Mucosa of stomach (tissue), 1 donor: ENCODE results near the gene AADACL4.
"Not testable (repeated sequence)": the region's sequence is repeated elsewhere in the genome, so short reads cannot be mapped to it uniquely, and the experiment has no call there.

ENCODE experiments used
- H3K27me3 ChIP-seq: one replicate; pipeline ENCODE4 v1.7.0; 2013; ENCODE audit warnings: mild to moderate bottlenecking, low read length; ENCODE audit not compliant: control insufficient read depth, insufficient read depth
- H3K36me3 ChIP-seq: one replicate; pipeline ENCODE4 v1.7.0; 2013; ENCODE audit warnings: low read length; ENCODE audit not compliant: control insufficient read depth, insufficient read depth
- H3K4me1 ChIP-seq: one replicate; pipeline ENCODE4 v1.7.0; 2013; ENCODE audit warnings: mild to moderate bottlenecking, low read length; ENCODE audit not compliant: control insufficient read depth, insufficient read depth
- H3K4me3 ChIP-seq: one replicate; pipeline ENCODE4 v1.7.0; 2013; ENCODE audit warnings: low read length
- H3K9ac ChIP-seq: one replicate; pipeline ENCODE4 v1.7.0; 2013; ENCODE audit warnings: mild to moderate bottlenecking, low read length, moderate library complexity
- H3K9me3 ChIP-seq: one replicate; pipeline ENCODE4 v1.7.0; 2013; ENCODE audit warnings: mild to moderate bottlenecking, low read length, moderate library complexity; ENCODE audit not compliant: control insufficient read depth
- donor health status: Pancreatic carcinoma.

The AADACL4 gene

DNA sequence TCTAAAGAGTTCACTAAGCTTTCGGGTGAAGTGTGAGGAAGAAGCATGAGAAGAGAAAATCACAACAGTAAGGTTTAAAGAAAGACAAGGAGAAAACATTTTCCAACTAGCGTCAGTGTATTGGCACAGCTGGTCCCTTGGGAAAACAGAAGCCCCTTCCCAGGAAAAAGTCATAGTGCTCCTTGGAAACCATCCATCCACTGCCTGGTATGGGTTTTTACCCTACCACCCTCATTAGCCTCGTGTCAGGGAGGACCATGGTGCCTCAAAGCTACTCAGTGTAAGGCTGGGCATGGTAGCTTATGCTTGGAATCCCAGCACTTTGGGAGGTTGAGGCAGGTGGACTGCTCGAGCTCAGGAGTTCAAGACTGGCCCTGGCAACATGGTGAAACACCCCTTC lies 12.7 kb downstream of the AADACL4 start:
- Histone ChIP-seq H3K27me3 (no peaks in the 10 kb centered on the region), H3K36me3 (no peaks in the 10 kb centered on the region), H3K9me3 (no peaks in the 10 kb centered on the region), H3K9ac (no peak overlapping the region), H3K4me1 (peaks cover 10% of the 10 kb centered on the region), H3K4me3 (no peak overlapping the region)

DNA sequence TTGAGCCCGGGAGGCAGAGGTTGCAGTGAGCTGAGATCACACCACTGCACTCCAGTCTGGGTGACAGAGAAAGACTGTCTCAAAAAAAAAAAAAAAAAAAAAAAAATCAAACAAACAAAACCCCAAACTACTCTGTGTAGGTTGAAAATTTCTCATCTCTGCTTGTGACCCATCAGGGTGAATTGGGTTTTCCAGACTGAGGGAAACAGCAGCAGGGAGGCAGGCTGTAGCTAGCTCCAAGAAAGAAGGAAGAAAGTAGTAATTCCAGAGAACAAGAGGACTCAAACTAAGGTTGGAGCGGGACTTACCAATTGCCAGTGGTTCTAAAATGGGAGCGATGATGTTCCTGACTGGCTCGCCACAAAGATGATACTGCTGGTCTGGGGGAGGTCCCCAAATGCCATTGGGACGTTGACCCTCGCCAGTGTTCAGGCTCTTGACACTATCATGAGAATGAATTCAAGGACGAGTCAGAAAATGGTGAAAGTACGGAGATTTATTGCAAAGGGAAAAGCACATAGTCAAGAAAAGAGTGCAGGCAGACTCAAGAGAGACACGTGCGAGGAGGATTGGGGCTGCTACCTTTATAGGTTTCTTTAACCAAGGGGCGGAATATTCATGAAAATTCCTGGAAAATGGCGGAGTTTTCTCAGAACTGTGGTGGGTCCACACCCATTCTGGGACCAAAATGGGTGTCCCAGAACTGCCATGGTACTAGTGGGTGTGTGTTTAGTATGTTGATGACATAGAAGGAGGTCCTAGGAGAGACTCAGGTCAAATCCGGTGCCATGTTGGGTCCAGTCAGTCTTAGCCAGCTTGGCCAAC lies 13.4 kb downstream of the AADACL4 start:
- Histone ChIP-seq H3K4me3 (no peak overlapping the region), H3K9me3 (no peaks in the 10 kb centered on the region), H3K27me3 (no peaks in the 10 kb centered on the region), H3K9ac (no peak overlapping the region), H3K36me3 (no peaks in the 10 kb centered on the region), H3K4me1 (peaks cover 10% of the 10 kb centered on the region)

DNA sequence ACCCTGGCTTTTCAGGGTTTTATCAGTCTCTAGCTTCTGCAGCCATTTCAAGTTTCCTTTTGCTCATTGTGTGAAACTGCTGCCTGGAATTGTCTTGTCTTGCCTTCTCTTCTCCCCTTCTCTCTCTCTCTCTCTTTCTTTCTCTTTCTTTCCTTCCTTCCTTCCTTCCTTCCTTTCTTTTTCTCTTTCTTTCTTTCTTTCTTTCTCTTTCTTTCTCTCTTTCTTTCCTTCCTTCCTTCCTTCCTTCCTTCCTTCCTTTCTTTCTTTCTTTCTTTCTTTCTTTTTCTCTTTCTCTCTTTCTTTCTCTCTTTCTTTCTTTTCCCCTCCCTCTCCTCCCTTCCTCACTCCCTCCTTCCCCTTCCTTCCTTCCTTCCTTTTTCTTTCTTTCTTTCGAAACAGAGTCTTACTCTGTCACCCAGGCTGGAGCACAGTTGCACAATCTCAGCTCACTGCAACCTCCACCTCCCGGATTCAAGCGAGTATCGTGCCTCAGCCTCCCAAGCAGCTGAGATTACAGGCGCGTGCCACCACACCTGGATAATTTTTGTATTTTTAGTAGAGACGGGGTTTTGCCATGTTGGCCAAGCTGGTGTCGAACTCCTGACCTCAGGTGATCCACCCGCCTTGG lies 14.1 kb downstream of the AADACL4 start:
- H3K9me3 ChIP-seq, H3K4me3 ChIP-seq, H3K4me1 ChIP-seq, H3K36me3 ChIP-seq, H3K9ac ChIP-seq, H3K27me3 ChIP-seq: not testable (repeated sequence)

DNA sequence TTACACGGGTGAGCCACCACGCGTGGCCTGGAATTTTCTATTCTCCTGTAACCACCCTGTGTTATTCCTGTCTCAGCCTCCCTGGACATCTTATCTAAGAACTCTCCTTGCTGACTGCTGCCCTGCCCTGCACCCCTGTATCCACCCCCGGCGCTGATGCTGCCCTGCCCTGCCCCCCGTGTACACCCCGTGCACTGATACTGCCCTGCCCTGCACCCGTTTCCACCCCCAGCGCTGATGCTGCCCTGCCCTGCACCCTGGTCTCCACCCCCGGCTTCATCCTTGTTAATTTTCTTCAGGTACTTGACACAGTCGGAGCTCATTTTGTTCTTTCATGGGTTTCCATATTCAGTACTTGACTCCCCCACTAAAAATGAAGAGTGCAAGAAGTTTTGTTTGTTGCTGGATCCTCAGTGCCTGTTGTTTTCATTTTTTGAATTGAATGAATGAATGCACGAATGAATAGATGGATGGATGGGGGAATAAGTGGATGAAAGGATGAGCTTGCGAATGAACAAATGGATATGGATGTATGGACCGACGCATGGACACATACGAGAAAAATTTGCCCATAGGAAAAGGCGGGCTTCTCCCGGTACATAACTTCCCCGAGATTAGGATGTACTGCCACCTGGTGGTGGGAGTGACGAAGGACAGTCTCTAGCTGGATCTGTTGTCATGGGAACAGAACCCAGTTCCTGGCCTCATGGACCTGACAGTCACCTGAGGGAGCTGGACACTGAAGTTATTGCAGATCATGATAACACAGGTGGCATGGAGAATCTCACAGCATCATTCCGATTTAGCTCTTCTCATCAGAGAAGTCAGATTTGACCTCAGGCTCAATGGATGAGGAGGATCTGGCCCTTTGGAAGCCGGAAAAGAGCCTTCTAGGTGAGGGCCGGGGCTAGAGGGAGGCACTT lies 14.9 kb downstream of the AADACL4 start:
- Histone ChIP-seq H3K4me3 (no peak overlapping the region), H3K9ac (no peak overlapping the region), H3K36me3 (no peaks in the 10 kb centered on the region), H3K4me1 (peaks cover 10% of the 10 kb centered on the region), H3K9me3 (no peaks in the 10 kb centered on the region), H3K27me3 (no peaks in the 10 kb centered on the region)

DNA sequence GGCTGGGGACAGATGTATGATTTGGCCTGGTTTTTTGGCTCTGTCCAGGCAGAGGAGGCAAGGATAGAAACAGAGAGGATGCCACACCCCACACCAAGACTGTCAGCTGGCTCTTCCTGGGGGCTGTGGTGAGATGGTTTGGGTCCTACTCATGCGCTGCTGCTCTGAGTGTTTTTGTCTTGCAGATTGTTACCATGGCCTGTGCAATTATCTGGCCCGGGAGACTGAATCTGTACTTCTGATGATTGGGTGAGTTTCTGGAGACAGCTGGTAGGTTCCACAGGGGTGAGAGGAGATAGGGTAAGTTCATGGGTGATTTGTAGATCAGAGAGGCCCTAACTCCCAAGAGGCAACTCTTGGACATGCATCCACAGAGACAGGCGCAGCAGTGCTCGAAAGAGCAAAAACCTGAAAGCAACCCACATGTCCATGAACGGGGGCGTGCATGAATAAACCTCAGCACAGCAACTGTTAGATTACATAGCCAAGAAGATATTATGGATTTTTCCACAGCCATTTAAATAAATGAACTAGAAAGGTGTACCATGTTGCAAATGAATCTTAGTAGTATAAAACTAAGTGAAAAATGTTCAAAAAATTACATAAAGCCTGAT lies 17.8 kb downstream of the AADACL4 start:
- Histone ChIP-seq H3K9me3 (no peaks in the 10 kb centered on the region), H3K4me1 (peaks cover 3% of the 10 kb centered on the region), H3K27me3 (no peaks in the 10 kb centered on the region), H3K36me3 (no peaks in the 10 kb centered on the region), H3K9ac (no peak overlapping the region), H3K4me3 (no peak overlapping the region)

GRCh38 chr1:12662556-12662955 lies 18.7 kb downstream of the AADACL4 start:
- H3K27me3 ChIP-seq, result no peaks in the 10 kb centered on the region
- H3K9me3 ChIP-seq, result no peaks in the 10 kb centered on the region
- peaks cover 3% of the 10 kb centered on the region for H3K4me1 ChIP-seq
- H3K4me3 ChIP-seq, result no peak overlapping the region
- H3K9ac ChIP-seq, result no peak overlapping the region
- H3K36me3 ChIP-seq, result no peaks in the 10 kb centered on the region

GRCh38 chr1:12665511-12665910 lies 21.6 kb downstream of the AADACL4 start:
- Histone ChIP-seq H3K36me3 (no peaks in the 10 kb centered on the region), H3K9me3 (no peaks in the 10 kb centered on the region), H3K27me3 (no peaks in the 10 kb centered on the region), H3K4me1 (no peaks in the 10 kb centered on the region), H3K9ac (no peak overlapping the region), H3K4me3 (no peak overlapping the region)

DNA sequence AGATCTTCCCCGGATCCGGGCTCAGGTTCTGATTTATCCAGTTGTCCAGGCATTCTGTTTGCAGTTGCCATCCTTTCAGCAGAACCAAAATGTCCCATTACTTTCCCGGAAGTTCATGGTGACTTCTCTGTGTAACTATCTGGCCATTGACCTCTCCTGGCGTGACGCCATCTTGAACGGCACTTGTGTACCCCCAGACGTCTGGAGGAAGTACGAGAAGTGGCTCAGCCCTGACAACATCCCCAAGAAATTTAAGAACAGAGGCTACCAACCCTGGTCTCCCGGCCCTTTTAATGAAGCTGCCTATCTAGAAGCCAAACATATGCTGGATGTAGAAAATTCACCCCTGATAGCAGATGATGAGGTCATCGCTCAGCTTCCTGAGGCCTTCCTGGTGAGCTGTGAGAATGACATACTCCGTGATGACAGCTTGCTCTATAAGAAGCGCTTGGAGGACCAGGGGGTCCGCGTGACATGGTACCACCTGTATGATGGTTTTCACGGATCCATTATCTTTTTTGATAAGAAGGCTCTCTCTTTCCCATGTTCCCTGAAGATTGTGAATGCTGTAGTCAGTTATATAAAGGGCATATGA lies 22.4 kb downstream of the AADACL4 start:
- H3K27me3 ChIP-seq, result no peaks in the 10 kb centered on the region
- no peaks in the 10 kb centered on the region for H3K4me1 ChIP-seq
- H3K9ac ChIP-seq, result no peak overlapping the region
- H3K36me3 ChIP-seq, result no peaks in the 10 kb centered on the region
- no peak overlapping the region for H3K4me3 ChIP-seq
- no peaks in the 10 kb centered on the region for H3K9me3 ChIP-seq

DNA sequence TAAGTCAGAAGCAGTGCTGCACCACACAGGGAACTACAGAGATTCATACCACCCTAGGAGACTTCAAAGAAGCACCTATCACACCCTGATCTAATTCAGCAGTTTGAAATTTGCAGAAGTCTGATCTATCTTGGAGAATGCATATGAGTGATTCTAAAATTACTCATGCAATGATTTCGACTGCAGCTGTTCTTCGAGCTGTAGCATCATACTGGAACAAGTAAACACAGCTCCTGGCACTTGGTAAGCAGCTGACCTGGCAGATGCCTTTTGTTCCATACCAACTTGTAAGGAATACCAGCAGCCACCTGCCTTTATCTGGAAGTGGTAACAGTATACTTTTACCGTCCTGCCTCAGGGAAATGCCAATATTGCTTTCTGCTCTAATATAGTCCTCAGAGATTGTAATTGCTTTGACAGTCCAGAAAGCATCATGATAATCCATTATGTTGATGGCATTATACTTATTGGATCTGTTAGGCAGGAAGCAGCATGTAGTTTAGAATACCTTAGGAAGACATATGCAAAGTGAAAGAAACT lies 25.7 kb downstream of the AADACL4 start:
- no peaks in the 10 kb centered on the region for H3K9me3 ChIP-seq
- H3K4me1 ChIP-seq, result no peaks in the 10 kb centered on the region
- H3K9ac ChIP-seq, result no peak overlapping the region
- H3K4me3 ChIP-seq, result no peak overlapping the region
- no peaks in the 10 kb centered on the region for H3K27me3 ChIP-seq
- H3K36me3 ChIP-seq, result no peaks in the 10 kb centered on the region

DNA sequence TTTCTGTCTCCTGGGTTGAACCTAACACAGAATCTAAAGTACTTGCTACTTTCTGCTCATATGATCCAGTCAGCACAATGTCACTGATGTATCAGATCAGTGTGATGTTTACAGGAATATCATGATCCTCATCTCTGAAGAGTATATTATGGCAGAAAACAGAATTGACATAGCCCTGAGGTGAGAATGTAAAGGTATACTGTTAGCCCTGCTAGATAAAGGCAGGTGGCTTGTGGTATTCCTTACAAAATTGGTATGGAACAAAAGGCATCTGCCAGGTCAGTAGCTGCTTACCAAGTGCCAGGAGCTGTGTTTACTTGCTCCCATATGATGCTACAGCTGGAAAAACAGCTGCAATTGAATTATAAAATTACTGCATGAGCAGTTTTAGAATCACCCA lies 30.5 kb downstream of the AADACL4 start:
- Histone ChIP-seq H3K4me3 (no peak overlapping the region), H3K4me1 (no peaks in the 10 kb centered on the region), H3K9me3 (no peaks in the 10 kb centered on the region), H3K36me3 (no peaks in the 10 kb centered on the region), H3K9ac (no peak overlapping the region), H3K27me3 (no peaks in the 10 kb centered on the region)

- H3K27me3 ChIP-seq, H3K4me3 ChIP-seq, H3K9ac ChIP-seq, H3K36me3 ChIP-seq, H3K9me3 ChIP-seq, H3K4me1 ChIP-seq: not testable (repeated sequence)
These were observed 32.2 kb downstream of the AADACL4 start for GRCh38 chr1:12676122-12676521.
